ENCODE measurements around the gene CDCA8. TPM values are rescaled to one million over a fixed set of nuclear protein-coding genes. Genes with fewer than 3 reads are reported as not detected.

Gene CDCA8
- total RNA-seq, 1 donor from 2014 or later, result 3.1 TPM

GRCh38 chr1:37723072-37723389 lies 30.7 kb downstream of the CDCA8 start:
- TF ChIP-seq, protein P1, sequence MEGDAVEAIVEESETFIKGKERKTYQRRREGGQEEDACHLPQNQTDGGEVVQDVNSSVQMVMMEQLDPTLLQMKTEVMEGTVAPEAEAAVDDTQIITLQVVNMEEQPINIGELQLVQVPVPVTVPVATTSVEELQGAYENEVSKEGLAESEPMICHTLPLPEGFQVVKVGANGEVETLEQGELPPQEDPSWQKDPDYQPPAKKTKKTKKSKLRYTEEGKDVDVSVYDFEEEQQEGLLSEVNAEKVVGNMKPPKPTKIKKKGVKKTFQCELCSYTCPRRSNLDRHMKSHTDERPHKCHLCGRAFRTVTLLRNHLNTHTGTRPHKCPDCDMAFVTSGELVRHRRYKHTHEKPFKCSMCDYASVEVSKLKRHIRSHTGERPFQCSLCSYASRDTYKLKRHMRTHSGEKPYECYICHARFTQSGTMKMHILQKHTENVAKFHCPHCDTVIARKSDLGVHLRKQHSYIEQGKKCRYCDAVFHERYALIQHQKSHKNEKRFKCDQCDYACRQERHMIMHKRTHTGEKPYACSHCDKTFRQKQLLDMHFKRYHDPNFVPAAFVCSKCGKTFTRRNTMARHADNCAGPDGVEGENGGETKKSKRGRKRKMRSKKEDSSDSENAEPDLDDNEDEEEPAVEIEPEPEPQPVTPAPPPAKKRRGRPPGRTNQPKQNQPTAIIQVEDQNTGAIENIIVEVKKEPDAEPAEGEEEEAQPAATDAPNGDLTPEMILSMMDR (IDR thresholded peaks at IDR 0.05; ENCODE audit: insufficient read depth, low read length, poor library complexity, severe bottlenecking), result no peak
- Histone ChIP-seq H3K27me3 (ENCODE audit: control insufficient read depth, insufficient read depth, low read length) (peaks cover 14% of the 10 kb centered on the region), H3K36me3 (ENCODE audit: control insufficient read depth, insufficient read depth, low read length) (no peaks in the 10 kb centered on the region), H3K4me3 (ENCODE audit: low read depth, low read length) (no peak overlapping the region)
- no peak for DNase-seq (ENCODE audit: low read depth)

DNA sequence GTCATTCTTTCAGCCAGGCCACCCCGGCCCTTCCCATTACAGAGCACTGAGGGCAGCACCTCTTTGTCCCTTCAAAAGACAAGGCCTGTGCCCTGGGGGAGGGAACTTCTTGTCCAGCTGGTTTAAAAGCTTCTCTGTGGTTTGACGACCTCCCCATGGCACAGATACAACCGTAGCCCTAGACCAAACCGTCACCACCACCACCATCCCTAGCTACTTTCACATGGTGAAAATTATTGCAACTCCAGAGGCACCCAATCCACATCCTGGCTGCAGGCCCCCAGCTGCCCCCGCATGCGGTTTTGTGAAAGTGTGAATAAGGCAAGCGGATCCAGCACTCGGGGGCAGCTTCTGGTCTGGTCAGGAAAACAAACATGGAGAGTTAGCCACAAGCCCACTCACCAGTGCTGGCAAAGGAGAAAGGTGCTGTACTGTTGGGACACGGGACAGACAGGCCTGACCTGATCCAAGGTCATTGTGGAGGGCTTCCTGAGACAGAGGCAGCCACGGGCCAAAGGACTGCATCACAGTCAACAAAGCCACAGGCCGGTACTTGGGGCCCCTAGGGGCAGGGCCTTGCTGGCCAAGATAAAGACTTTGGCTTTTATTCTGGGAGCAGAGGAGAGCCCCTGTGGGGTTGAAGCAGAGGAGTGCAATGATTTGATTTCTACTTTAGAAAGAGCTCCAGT lies 31.2 kb downstream of the CDCA8 start:
- H3K4me3 ChIP-seq (ENCODE audit: low read depth, low read length), result no peak overlapping the region
- H3K36me3 ChIP-seq (ENCODE audit: control insufficient read depth, insufficient read depth, low read length), result no peaks in the 10 kb centered on the region
- TF ChIP-seq, protein P1 (IDR thresholded peaks at IDR 0.05; ENCODE audit: insufficient read depth, low read length, poor library complexity, severe bottlenecking), result no peak
- H3K27me3 ChIP-seq (ENCODE audit: control insufficient read depth, insufficient read depth, low read length), result peaks cover 14% of the 10 kb centered on the region
- DNase-seq (ENCODE audit: low read depth), result no peak

GRCh38 chr1:37724575-37724974 lies 32.3 kb downstream of the CDCA8 start:
- TF ChIP-seq, protein P1 (IDR thresholded peaks at IDR 0.05; ENCODE audit: insufficient read depth, low read length, poor library complexity, severe bottlenecking), result no peak
- H3K36me3 ChIP-seq (ENCODE audit: control insufficient read depth, insufficient read depth, low read length), result no peaks in the 10 kb centered on the region
- H3K4me3 ChIP-seq (ENCODE audit: low read depth, low read length), result no peak overlapping the region
- H3K27me3 ChIP-seq (ENCODE audit: control insufficient read depth, insufficient read depth, low read length), result peaks cover 14% of the 10 kb centered on the region
- DNase-seq (ENCODE audit: low read depth), result no peak

GRCh38 chr1:37725851-37726613 lies 33.7 kb downstream of the CDCA8 start:
- peaks cover 15% of the 10 kb centered on the region for H3K27me3 ChIP-seq (ENCODE audit: control insufficient read depth, insufficient read depth, low read length)
- no peak for DNase-seq (ENCODE audit: low read depth)
- TF ChIP-seq, protein P1 (IDR thresholded peaks at IDR 0.05; ENCODE audit: insufficient read depth, low read length, poor library complexity, severe bottlenecking), result no peak

DNA sequence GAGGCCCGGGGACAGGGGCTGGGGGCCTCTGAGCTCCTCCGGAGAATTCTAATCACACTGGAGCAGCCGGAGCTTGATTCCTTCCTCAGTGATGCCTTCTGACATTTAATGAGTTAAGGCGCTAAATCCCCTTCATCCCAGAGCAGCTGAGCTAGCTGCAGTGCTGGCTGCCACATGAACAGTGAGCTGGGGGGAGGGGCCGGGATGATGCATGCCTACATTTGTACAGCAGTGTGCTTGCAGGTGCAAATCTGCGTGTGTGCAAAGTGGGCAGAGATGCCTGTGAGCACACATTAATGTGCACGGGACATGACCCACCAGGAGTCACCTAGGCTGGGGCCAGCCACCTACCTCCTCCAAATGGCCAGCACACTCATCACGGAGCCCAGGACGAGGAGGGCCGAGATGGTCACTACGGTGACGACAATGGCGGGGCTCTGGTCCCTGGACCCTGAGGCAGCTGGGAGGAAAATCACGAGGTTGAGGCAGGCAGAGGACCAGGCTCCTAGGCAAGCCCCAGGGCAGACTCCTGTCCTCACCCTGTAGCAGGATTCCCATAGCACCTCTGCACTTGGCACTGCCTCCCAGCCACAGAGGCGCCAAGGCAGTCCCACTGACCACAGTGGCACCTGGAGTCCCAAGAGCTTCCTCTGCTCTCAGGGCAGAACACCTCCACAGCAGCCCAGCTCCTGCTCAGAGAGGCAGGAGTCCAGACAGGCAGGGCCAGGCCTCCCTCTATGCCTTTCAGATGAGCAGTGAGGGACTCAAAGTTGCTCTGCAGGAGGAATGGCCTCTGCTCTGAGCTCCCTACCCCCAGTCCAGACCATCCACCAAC lies 34.7 kb downstream of the CDCA8 start:
- no peak overlapping the region for H3K4me3 ChIP-seq (ENCODE audit: low read depth, low read length)
- no peaks in the 10 kb centered on the region for H3K36me3 ChIP-seq (ENCODE audit: control insufficient read depth, insufficient read depth, low read length)

More at GRCh38 chr1:37725851-37726613, 33.7 kb downstream of the CDCA8 start:
- Histone ChIP-seq H3K4me3 (ENCODE audit: low read depth, low read length) (no peak overlapping the region), H3K36me3 (ENCODE audit: control insufficient read depth, insufficient read depth, low read length) (no peaks in the 10 kb centered on the region)

More for the DNA sequence above, 34.7 kb downstream of the CDCA8 start:
- DNase-seq (ENCODE audit: low read depth), result no peak
- H3K27me3 ChIP-seq (ENCODE audit: control insufficient read depth, insufficient read depth, low read length), result peaks cover 13% of the 10 kb centered on the region
- TF ChIP-seq, protein P1 (IDR thresholded peaks at IDR 0.05; ENCODE audit: insufficient read depth, low read length, poor library complexity, severe bottlenecking), result no peak

Measured in kidney epithelial cell (primary cell).